Suppressor macrophage treated with lipopolysaccharide for 1 hour (primary cell): Measurements from ENCODE around the gene TMEM81.

Experiments used
- DNase-seq, 3 donors: peaks; one replicate each; pipeline ENCODE4 v3.0.0-alpha.2; 2020 to 2022

The TMEM81 gene

DNA sequence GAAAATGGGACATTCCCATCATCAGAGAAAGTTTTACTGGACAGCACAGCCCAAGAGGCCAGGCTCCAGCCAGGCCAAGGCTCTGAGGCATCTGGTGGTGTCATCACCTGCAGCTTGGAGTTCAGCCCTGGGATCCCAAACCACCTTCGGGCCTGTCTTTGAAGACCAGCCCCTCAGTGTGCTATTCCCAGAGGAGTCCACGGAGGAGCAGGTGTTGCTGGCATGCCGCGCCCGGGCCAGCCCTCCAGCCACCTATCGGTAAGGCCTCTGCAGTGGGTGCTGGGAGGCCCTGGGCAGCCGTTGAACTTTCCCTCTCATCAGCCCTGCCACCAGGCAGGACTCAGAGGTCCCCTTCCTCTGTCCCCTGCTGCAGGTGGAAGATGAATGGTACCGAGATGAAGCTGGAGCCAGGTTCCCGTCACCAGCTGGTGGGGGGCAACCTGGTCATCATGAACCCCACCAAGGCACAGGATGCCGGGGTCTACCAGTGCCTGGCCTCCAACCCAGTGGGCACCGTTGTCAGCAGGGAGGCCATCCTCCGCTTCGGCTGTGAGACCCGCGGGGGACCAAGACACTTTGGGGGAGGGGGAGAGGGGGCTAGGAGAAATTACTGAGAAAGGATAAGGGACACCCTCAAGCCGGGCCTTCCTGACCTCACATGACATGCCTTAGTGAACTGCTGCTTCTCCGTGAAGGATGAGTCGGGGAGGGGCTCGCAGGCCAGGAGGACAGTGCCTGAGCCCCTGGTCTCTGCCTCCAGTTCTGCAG is 26.3 kb downstream of the TMEM81 start:
- no peak for DNase-seq

DNA sequence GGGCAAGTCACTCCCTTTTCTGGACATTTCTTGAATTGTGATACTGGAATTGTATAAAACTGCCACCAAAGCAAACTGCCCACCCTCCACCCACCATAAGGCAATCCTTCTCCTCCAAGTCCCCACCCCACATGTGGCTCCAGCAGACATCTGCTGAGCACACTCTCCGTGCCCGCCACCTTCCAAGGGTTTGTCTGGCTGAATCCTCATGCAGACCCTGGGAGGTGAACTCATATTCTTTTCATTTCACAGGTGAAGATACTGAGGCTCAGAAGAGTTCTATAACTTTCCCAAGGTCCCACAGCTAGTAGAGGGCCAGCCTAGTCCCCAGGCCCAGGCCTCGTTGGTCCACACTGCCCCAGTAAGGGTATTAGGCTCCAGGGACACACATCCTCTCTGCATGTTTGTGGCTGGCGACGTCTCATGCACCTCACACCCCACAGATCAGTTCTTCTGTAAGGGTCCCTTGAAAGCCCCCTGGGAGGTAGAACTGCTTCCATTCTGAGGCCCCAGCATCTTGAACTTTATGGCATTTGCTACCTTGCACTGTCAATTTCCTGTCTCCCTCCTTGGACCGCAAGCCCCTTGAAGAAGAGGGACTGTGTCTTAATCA is 27.2 kb downstream of the TMEM81 start:
- DNase-seq, result no peak

DNA sequence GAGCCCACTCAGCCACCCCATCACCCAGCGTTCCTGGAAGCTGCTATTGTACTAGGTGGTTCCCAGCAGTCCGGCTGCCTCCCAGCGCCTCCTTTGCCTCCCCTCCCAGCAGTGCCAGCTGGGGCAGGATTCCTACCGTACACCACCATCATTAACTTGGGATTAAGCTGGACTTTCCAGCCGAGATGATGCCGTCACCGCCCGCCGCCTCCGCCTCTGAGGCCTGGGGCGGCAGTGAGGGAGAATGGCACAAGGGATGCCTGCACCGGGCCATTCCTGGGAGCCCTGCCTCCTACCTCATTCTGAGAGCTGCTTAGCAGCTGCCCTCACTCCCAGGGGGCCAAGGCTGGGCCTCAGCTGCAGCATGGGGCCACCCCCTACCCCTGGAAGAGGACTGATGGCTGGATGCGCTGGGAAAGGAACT is 28.1 kb downstream of the TMEM81 start:
- DNase-seq, result no peak

DNA sequence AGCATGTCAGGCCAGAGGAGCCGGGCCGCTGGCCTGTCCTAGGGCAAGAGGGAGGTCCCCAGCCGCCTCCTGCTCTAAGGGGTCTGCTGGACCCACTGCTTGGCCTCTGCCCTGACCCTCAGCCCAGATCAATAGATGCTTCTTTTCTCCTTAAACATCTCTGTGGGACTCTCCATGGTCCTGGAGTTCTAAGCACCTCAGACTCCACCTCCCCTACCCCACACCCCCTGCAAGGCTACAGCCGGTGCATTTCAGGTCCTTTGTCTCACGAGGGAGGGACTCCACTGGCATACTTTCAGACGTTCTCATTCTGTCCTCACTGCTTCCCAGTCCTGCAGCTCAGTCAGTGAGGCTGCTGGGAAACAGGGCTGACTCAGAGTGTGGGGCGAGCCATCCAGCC is 30.2 kb downstream of the TMEM81 start:
- DNase-seq, result no peak

DNA sequence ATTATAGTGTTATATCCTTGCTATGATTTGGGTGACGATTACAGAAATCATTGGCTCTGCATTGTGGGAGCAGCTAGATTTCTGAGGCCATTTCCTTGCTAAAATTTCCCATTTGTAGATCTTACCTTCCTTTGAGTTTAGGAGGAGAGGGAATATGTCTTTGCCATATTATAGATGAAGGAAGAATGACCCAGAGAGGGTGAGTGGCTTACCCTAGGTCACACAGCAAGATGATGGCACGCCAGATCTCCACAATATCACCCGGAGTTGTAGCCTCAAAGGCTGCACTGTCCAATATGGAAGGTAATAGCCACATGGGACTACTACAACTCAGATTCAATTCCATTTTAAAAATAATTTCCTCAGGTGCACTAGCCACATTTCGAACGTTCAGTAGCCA is 31.0 kb downstream of the TMEM81 start:
- no peak for DNase-seq

DNA sequence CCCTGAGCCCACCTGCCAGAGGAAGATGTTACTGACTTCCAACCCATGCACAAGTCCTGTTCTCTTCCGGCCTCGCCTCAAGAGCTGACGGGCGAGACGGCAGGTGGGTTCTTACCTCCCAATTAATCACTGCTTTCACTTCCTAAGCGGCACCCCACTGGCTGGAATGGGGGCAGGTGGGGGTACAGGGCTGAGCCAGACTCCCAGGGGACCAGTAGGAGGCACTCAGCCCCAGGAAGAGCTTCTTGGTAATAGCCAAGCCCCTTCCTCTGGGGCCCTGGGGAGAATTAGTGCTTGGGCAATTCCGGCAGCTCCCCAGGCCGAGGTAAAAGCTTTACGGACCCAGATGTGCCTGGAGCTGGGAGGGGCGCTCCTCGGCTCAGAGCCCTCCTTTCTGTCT is 31.6 kb downstream of the TMEM81 start:
- no peak for DNase-seq

DNA sequence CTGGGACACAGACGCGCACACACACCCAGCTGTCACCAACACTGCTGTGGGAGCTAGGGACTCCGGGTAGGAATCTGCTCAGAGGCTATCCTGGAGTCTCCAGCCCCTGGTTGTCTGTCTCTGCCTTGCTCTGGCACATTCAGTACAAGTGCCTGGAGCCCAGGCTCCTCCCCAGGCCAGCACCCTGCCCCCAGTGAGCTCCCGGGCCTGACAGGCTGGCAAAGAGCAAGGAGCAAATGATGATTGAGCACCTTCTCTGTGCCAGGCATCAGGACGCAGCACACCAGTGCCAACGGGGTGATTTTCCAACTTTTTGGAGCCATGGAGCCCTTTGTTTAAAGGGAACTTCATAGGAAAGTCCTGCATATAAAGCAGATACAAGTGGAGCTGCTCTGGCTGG is 34.8 kb downstream of the TMEM81 start:
- no peak for DNase-seq

DNA sequence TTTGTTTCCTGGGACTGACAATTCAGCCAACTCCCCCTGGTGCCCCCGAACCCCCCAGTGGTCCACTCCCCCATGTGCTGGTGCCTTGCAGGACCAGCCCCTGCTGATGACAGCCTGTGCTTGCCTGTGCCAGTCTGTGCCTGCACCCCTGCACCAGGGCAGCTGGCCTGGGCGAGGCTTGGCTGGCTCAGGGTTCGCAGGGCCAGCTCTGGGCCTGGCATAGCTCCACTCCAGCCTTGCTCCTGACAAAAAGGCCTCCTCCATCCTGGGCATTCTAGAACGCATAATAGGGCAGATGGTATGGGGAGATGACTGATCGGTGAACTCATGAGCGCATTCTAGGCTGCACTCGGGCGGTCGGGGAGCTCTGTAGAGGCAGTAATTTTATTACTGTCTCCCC is 35.9 kb downstream of the TMEM81 start:
- no peak for DNase-seq

DNA sequence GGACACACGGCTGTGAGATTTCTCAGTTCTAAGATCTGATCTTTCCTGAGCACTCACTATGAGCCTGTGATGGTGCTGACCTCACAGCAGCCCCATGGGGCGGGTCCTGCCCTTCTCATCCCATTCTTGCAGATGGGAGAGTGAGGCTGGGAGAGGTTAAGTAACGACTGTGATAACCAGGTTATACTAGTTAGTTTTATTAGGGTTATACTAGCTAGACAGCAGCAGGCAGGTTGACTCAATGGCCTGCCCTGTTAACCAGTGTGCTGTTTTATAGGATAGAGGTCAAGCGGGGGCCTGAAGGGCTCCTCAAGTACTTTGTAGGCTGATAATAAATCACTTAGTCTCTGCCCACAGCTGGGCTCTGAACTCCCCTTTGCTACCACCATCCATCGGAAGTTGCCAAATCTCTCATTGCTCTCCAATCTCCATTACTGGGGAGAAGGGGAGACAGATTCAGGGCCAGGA is 36.5 kb downstream of the TMEM81 start:
- DNase-seq, result no peak

DNA sequence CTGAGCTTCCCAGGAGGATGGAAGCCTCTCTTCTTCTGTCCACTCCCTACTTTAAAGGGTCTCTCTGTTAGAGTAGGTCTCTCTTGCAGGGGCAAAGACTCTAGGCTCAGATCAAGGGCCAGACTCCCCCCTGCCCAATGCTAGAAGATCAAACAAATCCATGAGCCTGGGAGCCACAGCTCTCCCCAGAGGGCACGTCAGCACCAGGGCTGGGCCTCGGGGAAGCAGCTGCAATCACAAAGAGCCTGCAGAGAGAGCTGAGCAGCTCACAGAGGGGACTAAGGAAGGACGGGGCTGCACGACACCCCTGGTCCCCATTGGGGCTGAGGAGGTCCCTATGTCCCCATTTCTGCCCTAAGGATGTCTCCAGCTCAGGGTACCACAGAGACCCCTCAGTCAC is 37.4 kb downstream of the TMEM81 start:
- DNase-seq, result no peak

DNA sequence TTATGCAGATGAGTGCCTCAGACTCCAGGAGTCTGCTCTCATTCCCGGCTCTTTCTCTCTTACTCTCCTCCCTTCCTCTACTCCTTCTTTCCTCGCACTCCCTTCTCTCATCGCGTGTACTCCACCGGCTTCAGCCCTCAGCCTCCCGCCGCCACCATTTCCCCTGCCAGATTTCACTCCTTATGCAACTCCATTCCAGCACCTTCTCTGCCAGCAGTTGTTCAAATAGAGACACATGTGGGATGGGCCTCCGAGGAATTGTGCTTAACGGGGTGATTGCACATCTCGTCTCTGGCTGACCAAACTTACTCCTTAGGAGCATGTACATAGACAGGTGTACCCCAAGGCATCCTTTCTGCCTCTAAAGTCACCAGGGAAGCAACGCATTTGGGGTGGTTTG is 39.1 kb downstream of the TMEM81 start:
- DNase-seq, result no peak

DNA sequence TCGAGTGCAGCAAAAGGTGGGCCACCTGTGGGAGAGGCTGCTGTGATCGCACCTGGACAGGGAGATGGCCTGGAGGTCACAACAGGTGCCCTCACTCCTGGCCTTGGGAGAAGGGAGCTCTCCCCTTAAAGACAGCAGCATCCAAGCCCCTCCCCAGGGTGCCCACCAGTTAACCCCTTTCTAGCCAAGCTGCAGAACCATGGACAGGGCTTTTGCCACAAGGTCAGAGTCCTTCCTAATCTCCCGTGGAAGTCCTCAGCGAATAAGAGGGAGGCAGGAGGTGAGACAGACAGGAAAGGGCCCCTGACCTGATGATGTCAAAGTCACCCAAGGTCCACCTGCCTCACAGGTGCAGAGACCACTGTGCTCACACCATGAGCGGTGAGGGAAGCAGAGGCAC is 39.5 kb downstream of the TMEM81 start:
- no peak for DNase-seq

DNA sequence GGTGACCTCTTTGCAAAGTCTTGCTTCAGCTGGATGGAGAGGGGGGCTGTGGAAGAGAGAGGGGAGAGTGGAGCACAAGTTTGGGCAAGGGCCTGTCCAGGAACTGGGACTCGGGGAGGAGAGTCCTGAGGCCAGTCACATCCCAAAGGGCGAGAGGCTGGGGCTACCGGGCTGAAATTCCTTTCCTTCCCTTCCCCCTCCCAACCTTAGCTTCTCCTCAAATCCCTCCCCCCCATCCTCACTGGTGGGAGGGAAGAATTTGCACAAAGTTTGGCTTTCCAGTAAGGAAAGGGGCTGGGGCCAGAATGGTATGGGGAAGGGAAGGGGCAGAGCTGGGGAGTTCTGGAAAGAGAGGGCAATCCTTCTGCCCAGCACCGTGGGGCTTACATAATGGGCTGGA is 40.4 kb downstream of the TMEM81 start:
- no peak for DNase-seq

DNA sequence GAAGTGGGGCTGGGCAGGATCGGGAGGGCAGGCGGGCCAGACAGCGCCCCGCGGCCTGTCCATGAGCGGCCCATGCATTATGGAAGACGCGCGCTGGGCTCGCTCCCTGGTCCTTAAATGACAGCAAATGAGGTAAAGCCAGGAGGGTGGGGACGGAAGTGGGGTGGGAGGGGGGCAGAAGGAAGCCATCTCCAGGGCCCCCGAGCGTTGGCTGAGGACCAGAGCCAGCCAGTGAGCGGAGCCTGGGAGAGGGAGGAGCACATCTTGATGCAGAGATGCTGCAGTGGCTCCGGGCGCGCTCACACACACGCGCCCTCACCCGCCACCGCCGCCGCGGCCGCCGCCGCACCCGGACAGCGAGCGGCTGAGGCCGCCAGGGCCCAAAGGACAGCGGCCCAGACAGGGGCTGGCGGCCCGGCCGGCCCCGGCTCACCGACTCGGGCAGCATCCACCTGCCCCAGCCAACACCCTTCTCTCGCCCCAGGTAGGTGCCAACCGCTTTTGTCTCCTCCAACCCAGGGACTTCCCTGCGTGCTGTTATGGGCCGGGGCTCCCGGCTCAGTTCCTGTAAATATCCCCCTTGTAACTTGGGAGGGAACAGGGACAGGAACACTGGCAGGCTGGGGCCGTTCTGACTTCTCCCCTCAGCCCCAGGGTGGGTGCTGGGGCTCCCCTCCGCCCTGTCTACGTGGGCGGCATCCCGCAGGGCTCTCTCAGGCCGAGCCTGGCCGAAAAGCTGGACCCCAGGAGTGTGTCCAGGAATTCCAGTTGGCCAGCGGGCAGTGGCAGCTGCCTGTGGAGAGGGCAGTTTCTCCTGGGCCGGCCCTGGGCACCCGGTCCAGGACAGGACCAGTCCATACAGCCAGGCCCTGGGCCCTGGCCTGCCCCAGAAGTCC is 41.1 kb downstream of the TMEM81 start, which contains the start of gene CNTN2:
TSS of gene CNTN2 (plus strand) at position 302 of the 896 bp plus-strand sequence. CDS start 9,974 bp downstream, outside the sequence.
- DNase-seq, result peak in 1 of 3 donors; percentile 5

DNA sequence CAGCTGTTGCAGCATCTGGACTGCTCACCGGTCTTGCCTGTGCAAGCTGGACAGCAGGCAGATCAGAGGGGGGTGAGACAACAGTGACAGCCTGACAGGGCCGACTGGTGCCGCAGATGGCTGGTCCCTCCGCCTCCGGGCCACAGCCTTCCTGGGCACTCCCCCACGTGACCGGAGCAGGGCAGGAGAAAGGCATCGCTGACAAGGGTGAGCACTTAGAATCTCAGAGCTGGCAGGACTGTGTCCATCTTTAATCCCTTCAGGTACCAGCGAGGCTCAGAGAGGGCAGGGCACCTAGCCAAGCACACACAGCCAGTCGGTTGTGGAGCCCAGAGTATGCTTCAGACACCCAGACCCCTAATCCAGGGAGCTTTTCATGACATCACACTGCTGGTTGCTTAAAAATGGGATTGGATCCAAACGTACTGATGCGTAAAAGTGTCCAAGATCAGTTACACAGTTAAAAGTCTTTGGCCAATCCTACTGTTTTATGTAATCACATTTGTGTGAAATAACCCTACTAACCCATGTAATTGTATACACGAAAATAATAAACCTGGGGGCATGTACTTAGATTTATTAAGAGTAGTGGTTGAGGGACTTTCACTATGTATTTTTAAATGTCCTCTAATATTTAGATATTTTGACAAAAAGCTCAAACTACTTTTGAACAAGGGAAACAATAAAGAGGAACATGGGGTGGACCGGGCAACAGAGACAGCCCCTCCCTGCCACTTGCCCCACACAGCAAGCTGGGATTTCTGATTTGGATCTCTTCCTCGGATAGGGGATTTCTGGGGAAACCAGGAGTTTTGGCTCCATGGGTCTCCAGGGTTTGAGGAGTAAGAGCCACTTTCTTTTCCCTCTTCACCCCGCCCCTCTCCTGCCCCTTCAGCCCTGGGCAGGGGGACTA is 42.0 kb downstream of the TMEM81 start:
- peak in 1 of 3 donors; percentile 7 for DNase-seq

DNA sequence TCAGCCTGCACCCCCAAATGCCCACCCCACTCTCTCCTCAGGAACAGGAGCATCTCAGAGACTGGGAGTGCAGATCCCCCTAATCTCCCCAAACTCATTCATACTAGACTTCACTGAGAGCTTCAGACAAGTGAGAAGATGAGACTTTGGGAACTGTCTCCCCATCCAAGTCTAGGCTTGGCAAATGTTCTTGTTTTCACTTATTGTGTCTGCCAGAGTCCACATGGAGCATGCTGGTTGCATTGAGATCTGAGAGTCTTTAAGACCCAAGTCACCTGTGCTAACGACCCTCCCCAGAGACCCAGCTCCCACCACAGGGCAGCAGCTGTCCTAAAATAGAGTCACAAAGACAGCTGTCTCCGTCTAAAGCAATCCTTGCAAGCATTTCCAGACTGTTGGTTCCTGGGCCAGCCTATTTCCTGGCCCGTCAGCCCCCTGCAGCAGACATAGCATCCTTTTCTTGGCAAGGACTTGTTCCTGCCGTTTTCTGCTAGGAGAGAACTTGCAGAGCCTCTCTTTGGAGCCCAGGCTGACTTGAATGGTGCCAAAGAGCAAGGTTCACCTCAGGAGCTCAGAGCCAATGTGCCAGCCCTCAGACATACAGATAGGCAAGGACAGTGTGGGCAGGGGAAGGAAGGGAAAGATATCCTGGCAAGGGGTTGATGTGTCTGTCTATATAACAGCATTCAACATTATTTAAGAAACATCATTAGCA is 43.1 kb downstream of the TMEM81 start:
- DNase-seq, result no peak

DNA sequence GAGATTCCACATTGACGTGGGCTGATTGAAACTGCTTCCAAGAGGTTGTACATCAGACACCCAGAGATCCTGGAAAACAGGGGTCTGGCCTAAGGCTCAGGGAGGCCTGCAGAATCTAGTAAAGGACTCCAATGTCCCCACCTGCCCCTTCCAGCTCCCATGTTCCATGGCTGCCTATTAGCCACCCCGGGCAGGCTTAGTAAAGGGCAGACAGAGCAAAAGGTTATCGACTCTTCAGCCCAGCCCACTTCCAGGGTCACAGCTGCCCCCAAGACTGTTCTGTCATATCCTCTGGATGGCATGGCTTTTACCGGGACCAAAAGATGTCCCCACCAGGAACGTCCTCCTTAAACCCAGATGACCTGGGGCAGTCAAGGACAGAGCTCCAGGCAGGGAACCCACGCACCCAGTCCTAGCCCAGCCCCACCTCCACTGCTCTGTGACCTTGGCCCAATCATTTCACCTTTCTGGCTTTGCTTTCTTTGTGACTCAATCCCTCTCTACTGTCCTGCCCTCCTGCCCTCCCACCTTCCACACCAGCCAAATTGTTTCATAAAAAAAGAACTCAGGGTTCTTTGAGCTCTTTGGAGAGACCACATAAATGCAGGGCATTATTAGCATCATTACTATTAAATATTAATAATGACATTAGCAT is 46.0 kb downstream of the TMEM81 start:
- DNase-seq, result no peak

DNA sequence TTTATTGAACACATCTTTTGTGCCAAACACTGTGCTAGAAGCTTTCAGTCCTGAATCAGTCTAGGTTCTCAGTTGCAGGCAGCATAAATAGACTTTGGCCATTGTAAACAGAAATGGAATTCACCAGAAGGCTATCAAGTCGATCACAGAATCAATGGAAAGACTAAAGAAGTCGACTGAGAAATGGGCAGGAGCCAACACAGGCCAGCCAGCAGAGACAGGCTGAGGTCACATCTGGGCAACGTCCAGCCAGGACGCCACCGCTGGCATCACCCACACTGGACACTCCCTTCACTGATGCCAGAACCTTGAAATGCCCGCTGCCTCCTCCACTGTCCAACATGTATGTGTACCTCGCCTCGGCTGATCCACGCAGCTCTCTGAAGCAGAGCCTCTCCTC is 46.7 kb downstream of the TMEM81 start:
- DNase-seq, result no peak
